ENCODE results near the gene TYW1B.
"Not testable (repeated sequence)": the region's sequence is repeated elsewhere in the genome, so short reads cannot be mapped to it uniquely, and the experiment has no call there.

The TYW1B gene

DNA sequence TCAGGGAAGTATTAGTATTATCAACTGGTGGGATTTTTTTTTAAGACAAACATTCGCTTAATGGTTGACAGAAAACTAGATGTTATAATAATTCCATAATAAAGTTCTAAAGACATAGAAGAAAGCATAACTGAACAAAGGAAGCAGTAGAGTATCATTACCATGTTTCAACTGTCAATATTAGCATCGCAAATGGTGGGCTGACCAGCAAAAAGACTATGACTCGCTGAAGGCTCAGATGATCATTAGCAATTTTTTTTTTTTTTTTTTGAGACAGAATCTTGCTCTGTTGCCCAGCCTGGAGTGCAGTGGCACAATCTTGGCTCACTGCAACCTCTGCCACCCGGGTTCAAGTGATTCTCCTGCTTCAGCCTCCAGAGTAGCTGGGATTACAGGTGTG lies 74.8 kb downstream of the TYW1B start:
- not testable (repeated sequence) for DNase-seq (ENCODE audit: low spot score)

DNA sequence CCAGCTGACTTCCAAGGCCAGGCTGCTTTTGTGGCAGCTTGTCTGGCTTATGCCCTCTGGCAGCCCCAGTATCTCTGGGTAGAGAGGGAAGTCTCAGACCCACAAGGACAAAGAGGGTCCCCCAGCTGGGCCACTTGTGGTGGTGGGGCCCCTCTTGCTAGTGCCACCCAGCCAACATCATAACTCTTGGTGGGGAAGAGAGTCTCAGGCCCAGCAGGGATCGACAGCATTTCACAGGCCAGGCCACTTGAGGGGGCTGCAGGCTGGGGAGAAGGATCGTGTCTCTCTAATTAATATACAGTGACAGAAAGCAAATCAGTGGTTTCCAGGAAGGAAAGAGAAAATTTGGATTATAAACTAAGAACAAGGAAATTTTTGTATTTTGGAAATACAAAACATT lies 76.0 kb downstream of the TYW1B start:
- DNase-seq (ENCODE audit: low spot score): no peak

DNA sequence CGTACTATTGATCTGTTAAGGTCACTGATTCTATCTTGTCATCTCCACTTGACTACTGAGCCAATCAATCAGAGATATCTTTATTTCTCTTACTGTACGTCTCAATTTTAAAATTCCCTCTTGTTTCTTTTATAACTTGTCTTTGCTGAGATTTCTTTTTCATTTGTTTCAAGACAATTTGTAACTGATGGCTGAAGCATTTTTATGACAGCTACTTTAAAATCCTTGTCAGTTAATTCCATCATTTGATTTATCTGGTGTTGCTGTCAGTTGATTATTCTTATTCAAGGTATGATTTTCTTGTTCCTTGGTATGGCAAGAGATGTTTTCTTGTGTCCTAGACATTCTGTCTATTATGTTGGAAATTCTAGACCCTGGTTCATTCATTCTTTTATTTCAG lies 76.6 kb downstream of the TYW1B start:
- no peak for DNase-seq (ENCODE audit: low spot score)

DNA sequence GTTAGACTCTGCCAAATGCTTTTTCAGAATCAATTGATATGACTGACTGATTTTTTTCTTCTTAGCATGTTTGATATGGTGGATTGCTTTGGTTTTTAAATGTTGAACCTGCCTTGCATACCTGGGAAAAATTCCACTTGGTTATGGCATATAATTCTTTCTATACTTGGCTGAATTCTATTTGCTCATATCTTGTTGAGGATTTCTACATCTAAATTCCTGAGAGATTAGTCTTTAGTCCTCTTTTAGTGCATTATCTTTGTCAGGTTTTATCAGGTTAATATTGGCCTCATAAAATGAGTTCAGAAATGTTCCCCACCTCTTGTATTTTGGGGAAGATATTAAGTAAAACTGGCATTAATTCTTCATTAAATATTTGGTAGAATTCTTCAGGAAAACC lies 79.4 kb downstream of the TYW1B start:
- not testable (repeated sequence) for DNase-seq (ENCODE audit: low spot score)

DNA sequence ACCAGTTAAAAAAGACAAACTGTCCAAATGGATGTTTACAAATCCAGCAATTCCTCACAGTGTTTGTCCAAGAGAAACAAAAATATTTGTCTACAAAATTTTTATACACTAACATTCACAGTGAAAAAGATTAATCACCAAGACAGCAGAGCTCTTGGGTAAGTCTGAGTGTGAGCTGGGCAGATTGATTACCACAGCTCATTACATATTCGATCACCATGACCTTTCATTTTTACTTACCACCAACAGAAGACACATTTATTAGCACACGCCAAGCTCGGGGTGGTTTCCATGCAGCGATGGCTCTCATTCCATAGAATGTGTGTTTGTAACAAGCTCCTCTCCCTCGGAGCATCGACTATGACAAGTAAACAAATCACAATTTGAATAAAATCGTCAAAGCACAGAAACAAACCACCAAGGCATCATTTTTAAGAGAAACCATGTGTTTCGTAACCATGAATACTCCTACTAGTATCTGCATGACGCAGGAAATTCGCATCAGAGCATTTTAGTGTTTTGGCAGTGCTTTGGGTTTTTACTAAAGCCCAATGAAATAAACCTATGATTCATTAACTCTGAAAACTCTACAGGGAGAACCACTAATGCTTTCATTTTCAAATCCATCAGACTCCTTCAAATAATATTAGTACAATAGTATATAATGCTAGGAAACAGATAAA lies 83.6 kb downstream of the TYW1B start:
- DNase-seq (ENCODE audit: low spot score): not testable (repeated sequence)

DNA sequence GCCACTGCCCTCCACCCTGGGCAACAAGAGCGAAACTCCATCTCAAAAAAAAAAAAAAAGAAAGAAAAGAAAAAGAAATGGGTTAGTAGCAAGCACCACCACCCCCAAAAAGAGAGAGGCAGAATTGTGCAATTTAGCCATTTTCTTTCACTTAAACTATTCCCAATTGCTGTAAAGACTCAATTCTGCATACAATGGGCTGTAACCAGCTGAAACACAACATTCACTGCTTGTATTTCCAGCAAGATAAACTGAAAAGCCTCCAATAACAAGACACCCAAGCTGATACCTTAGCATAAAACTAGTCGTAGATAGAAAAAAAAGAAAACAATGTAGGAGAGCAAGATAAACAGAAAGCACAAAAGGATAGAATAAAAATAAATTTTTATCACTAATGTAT lies 84.2 kb downstream of the TYW1B start:
- not testable (repeated sequence) for DNase-seq (ENCODE audit: low spot score)

DNA sequence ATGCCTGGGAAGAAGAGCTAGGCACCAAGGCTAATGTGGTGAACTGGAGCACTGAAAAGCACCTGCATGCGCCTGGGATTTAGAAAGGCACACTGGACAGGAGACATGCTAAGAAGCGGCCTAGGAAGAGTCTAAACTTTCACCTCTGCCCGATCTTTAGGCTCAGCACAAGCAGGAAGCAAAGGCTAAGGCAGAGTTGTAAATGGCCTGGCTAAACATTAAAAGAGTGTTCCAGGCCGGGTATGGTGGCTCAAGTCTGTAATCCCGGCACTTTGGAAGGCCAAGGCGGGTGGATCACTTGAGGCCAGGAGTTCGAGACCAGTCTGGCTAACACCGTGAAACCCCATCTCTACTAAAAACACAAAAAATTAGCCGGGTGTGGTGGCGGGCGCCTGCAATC lies 88.3 kb downstream of the TYW1B start:
- DNase-seq (ENCODE audit: low spot score): not testable (repeated sequence)

DNA sequence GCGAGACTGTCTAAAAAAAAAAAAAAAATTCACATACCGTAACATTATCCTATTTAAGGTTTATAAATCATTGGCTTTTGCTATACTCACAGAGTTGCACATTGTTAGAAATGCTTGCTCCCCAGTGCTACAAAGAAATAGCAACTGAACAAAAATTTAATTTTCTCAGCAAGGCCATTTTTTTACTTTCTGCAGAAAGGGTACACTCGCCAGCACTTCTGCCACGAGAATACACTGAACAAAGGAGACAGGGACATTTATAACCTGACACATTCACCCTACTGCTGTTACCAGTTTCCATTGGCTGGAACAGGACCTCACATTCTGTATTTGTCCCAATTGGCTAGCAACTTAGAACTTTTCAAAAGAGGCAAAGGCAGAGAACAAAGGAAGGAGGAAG lies 92.1 kb downstream of the TYW1B start:
- DNase-seq (ENCODE audit: low spot score): not testable (repeated sequence)

DNA sequence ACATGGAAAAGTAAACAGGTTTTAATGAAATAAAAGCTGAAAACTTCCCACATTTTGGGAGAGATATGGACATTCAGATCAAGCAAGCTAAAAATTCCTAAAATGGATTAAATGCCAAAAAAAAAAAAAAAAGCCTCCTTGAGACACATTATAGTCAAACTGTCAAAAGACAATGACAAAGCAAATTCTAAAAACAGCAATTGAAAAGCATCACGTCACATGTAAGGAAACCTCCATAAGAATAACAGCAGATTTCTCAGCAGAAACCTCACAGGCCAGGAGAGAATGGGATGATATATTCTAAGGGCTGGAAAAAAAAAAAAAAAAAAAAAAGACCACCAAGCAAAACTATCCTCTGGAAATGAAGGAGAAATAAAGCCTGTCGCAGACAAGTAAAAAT lies 97.2 kb downstream of the TYW1B start:
- not testable (repeated sequence) for DNase-seq (ENCODE audit: low spot score)

DNA sequence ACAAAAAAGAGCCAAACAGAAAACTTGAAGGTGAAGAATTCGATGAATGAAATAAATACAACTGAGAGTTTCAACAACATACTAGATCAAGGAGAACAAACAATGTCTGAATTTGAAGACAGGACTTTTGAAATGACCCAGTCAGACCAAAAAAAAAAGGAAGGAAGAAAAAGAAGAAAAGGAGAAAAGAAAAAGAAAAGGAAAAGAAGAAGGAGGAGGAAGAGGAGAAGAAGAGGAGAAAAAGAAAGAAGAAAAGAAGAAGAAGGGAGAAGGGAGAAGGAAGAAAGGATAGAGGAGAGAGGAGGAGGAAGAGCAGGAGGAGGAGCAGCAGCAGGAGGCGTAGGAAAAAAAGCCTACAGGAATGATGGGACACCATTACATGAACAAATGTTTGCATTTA lies 97.6 kb downstream of the TYW1B start:
- not testable (repeated sequence) for DNase-seq (ENCODE audit: low spot score)

DNA sequence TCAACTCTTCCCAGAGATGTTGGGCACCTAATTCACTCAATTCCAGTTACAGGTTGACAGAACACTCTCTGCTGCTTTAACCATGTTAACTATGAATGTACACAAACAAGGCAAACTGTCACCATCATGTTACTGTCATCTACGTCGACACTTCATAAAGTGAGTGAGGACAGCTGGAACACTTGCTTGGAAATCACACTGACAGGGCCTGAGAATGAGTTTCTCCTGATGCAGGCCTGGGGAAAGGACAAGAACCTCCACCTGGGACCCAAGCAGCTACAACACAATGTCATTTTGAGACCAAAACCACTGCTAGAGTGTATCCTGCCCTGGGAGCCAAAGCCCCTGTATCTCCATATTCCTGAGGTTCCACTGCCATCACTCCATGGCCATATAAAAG lies 98.9 kb downstream of the TYW1B start:
- not testable (repeated sequence) for DNase-seq (ENCODE audit: low spot score)

DNA sequence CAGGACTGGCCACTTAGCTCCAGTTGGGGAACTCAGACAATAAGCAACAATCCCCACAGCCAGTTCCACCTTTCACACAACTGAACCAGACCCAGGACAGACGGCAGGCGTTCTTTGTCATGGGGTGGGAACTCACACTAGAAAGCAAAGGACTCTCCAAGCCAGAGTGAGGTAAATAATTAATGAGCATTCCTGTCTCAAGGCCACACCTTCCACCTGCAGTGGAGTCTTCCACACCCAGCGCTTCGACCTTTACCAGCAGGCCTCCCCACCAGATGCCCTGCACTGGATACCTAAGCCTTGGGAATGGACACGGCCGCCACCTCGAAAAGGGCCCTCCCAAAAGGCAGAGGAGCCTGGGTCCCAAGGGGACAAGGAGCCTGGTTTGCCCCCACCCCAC lies 105.3 kb downstream of the TYW1B start:
- DNase-seq (ENCODE audit: low spot score): not testable (repeated sequence)

DNA sequence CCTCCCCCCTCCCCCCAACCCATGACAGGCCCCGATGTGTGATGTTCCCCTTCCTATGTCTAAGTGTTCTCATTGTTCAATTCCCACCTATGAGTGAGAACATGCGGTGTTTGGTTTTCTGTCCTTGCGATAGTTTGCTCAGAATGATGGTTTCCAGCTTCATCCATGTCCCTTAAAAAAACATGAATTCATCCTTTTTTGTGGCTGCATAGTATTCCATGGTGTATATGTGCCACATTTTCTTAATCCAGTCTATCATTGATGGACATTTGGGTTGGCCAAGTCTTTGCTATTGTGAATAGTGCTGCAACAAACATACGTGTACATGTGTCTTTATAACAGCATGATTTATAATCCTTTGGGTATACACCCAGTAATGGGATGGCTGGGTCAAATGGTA lies 107.1 kb downstream of the TYW1B start:
- DNase-seq (ENCODE audit: low spot score): not testable (repeated sequence)

DNA sequence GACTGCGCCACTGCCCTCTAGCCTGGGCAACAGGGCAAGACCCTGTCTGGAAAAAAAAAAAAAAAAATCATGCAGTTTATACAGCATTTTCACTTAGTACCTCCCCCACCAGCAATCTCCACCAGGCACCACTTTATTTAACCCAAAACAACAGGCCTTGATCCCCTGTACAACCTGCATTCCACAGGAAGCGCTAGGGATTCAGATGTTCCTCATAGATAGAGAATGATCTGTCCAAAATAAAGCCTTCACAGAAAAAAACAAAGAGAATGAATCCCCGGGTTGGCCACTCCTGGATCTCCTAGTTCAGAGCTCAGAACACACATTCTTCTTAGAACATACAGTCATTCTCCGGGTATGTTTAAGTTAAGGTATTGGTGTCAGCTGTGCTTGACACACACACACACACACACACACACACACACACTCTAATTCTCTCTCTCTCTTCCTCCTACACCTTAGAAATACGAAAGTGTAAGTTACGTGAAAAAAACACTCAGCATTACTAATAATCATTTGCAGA lies 110.7 kb downstream of the TYW1B start:
- DNase-seq (ENCODE audit: low spot score): not testable (repeated sequence)

DNA sequence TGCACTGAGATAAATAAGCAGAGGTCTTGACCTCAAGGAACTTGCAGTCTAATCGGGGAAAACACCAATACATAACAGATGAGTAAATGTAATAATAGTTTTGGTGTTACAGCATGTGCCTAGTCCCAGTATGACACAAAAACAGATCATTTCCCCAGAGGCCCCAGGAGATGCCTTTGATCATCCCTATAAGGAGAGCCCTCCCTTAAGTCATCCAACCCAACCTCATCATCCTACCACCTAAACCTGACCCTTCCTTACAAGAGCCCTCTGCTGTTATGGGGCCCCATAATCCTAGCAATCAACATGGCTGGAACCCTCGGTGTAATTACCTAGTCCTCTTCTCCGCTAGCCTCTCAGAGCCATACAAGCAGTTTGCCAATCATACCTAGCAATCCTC lies 116.1 kb downstream of the TYW1B start:
- DNase-seq (ENCODE audit: low spot score): not testable (repeated sequence)

DNA sequence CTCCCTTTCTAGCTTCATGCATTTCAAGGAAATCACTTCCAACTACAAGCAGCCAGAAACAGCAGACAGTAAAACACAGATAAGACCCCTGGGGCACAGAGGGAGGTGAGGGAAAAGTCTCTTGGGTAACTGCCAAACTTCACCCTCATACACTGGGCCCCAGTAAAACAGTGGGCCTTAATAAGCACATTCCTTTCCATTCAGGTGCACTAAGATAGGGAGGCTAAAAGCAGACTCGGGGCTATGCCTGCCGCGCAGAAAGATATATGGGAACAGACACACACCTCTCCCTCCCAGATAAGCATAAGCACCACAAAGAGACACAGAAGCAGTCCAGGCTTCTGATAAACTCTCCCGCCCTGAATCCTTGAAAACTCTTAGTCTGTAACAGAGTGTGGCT lies 117.0 kb downstream of the TYW1B start:
- DNase-seq (ENCODE audit: low spot score): no peak

DNA sequence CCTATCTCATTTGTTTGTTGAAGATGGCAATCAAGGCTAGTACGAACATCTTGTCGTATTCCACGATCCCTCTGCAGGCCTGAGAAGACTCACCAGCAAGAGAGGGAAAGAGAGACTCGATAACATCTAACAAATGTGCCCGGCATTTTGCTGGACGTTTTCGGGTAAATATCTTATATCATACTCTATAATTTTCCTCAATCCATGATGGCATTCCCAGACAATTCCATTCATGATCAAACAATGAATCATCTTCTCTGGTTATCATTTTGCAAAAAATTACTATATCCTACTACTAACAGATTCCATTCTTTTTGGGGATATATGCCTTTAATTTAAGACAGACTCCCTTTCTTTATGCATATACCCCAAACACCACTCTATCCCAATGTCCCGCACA lies 118.1 kb downstream of the TYW1B start:
- DNase-seq (ENCODE audit: low spot score): no peak

DNA sequence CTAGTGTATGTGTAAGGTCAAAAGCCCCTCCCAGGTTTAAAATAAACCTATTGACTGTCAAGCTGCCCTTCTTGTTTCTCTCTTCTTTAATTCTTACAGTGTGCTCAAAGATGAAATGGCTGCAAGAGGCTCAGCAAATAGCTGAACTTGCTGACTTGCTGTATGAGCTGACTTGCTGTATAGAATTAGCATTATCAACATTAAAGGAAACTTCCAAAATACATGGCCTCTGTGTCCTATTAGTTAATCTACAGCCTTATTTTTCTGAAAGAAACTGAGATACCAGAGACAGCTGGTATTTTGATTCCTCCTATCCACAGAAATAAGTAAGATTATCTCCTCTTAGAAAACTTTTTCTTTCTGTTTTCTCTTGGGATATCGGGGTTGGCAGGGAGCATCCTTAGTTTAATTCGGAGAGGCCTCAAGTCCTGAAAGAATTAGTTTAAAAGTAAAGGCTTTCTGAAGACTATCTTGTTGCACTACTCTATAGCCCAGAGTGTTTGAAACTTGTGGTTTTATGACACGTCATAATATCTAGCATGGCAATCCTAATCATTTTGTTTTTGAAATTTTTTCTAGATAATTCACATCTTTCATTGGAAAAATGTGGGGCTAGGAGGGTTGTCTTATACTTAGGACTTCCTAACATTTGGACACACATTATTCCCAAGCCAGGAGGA lies 119.5 kb downstream of the TYW1B start:
- not testable (repeated sequence) for DNase-seq (ENCODE audit: low spot score)

DNA sequence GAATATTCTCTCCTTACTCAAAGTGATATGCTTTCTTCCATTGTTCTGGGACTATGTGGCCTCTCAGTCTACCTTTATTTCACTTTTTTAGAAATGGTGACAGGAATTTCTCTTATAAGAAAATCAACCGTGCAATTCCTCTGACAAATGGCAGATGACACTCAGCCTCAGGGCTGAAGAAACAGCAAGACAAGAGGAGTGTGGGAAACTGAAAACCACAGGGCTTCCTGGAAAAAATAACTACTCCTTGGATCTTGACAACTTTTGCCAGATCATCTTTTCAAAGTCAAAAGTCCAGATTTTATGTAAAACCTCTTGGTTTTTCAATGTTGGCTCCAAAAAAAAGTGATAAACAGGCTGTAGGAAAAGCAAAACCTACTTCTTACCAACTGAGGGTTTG lies 121.5 kb downstream of the TYW1B start:
- DNase-seq (ENCODE audit: low spot score): no peak

DNA sequence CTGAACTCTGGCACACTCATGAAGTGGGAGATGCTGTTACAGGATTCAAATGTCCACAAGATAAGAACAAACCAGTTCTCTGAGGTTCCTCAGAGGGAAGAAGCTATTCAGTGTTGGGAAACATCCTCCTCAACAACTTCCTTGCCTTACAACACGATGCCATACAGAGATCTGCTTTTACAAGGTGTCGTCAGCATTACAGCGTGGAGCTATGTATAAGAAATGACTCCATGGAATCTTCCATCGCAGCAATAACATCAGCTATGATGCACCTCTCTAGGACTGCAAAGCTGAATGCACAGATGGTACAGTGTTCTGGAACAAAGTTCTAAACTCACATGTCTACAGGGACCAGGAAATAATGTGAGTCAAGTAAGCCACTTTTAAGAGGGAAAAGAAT lies 122.3 kb downstream of the TYW1B start:
- DNase-seq (ENCODE audit: low spot score): not testable (repeated sequence)

DNA sequence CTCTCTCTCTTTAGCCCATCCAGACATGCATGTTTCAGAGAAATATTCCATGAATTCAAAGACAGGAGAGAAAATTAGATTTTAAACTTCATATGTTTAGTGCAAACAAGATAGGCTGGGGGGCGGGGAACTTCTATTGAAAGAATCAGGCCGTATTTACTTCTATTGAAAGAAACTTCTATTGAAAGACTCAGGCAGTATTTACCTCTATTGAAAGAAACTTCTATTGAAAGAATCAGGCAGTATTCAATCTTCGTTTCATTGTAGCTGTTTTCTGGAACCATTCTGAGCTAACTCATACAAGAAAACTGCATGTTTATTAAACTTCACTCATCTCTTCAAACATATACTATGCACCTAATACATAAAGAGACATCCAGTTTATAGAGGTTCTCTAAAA lies 123.1 kb downstream of the TYW1B start:
- no peak for DNase-seq (ENCODE audit: low spot score)

DNA sequence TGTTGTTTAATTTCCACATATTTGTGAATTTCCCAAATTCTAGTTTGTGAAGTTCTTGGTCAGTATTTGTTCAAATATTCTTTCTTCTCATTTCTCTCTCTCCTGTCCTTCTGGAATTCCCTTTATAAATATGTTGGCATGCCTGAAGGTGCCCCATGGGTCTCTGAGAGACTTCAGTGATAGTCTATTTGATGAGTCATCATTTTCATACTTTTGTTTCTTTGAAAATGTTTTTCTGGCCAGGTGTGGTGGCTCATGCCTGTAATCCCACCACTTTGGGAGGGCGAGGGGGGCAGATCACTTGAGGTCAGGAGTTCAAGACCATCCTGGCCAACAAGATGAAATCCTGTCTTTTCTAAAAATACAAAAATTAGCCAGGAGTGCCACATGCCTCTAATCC lies 127.5 kb downstream of the TYW1B start:
- DNase-seq (ENCODE audit: low spot score): not testable (repeated sequence)

DNA sequence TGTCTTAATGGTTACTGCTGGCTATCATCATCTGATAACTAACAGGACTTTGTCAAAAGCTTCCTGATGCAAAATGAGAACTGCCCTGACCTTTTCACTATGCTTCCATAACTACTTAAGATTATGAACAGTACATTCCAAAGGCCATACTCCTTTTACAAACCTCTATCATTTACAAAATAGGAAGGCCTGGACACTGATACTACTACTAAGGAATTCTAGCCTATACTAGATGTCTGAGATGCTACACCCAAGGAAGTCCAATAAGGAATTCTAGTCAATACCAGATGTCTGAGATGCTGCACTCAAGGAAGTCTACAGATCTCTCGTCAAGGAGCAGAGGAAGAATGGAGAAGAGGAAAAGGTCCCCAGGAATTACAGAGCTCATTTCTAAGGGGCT lies 130.9 kb downstream of the TYW1B start:
- DNase-seq (ENCODE audit: low spot score): not testable (repeated sequence)

DNA sequence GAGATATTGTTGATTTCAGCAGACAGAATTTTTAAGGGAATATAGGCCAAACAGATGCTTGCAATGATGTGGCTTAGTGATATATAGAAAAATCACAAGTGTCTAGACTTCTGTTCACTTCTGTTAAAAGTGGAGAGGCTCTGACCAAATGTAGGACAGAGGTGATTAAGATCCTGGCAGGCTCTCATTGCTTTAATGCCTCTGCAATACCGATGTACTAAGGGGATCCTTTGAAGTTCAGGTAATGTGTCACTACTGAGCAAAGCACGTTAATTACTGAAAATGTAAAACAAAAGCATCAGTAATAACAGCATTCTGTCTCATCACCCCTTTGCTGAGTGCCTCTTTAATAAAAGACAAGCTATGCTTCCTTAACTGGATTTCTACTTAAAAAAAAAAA lies 131.4 kb downstream of the TYW1B start:
- DNase-seq (ENCODE audit: low spot score): not testable (repeated sequence)
